Muscle of arm (tissue), 14 donors: ENCODE measurements around the gene AQP7. TPM values are rescaled to one million over a fixed set of nuclear protein-coding genes. Genes with fewer than 3 reads are reported as not detected.
"Not testable (repeated sequence)": the region's sequence is repeated elsewhere in the genome, so short reads cannot be mapped to it uniquely, and the experiment has no call there.

Source experiments
- DNase-seq: peaks from one replicate; pipeline ENCODE4 v3.0.0-alpha.2; 2013
- long read RNA-seq, 11 donors: transcript quantifications; one replicate each; lab custom pipeline, GENCODE V29; 2026
- polyA plus RNA-seq, 12 donors: library from polyadenylated mRNA; unstranded; fragments of 120-200 nt; gene quantifications; one replicate each; pipeline ENCODE4 v1.2.1, GENCODE V29; 2013; ENCODE audit not compliant: insufficient read length in 12 of 12

The AQP7 gene
- 1 to 10 TPM in 8 of 12 donors, under 1 TPM in 2, not detected in 2; 0.41 to 3.5 (median 2.2) TPM for polyA plus RNA-seq
- long read RNA-seq, donor 1, partial matches to known transcripts = 0 of 5 reads
- long read RNA-seq, donor 1, other reads (novel, unspliced or antisense) = 0 of 5 reads
- long read RNA-seq, donor 2 = 0 reads
- long read RNA-seq, donor 3, partial matches to known transcripts = 0 of 1 reads
- long read RNA-seq, donor 3, other reads (novel, unspliced or antisense) = 0 of 1 reads
- long read RNA-seq, donor 4 = 0 reads
- long read RNA-seq, donor 5 = 0 reads
- long read RNA-seq, donor 6 = 0 reads
- long read RNA-seq, donor 7 = 0 reads
- long read RNA-seq, donor 8 = 0 reads
- long read RNA-seq, donor 9 = 0 reads
- long read RNA-seq, donor 10 = 0 reads
- long read RNA-seq, donor 11 = 0 reads

DNA sequence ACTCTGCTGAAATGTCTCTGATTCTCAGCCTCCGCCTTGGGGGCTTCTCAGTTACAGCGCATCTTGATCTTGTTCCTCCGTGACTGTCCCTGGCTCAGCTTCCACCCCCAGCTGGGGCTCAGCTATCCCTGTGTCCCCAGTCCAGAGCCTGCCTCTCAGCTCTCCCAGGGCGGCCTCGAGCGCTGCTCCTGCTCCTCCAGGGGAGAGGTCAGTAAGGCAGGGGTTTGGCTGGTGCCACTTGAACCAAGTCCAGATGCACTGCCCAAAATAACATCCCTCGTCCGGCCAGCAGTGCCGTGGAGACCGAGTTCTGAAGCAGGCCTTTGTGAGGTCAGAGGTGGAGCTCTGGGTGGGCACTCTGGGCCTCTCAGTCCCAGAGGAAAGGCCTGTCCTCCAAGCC lies at the start of gene AQP7:
Gene AQP7, minus strand, starts transcription at position 198 of the 400 bp plus-strand sequence. CDS start 1,306 bp downstream, outside the sequence.
- DNase-seq = not testable (repeated sequence)

DNA sequence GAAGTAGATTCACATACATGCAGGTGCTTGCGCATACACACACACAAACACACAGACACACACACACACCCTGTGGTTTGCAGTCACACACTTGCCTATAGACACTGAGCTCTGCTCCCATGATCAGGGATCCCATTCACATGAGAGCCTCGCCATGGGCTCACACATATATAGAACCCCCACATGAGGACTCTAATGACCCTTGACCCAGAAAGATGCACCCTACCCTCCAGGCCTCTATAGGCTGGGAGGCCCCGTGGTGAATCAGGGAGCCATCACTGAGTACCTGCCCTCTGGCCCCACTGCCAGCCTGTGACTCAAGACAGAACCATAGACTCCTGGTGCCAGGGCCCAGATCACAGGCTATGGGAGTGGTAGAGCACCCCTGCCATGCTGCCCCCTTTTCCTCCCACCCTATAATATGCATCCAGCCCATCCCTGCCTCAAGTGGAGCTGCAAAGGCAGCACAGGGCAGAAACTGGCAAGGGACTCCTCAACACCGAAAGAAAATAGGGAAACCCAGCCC lies 48.3 kb upstream of the AQP7 start:
- DNase-seq = no peak

DNA sequence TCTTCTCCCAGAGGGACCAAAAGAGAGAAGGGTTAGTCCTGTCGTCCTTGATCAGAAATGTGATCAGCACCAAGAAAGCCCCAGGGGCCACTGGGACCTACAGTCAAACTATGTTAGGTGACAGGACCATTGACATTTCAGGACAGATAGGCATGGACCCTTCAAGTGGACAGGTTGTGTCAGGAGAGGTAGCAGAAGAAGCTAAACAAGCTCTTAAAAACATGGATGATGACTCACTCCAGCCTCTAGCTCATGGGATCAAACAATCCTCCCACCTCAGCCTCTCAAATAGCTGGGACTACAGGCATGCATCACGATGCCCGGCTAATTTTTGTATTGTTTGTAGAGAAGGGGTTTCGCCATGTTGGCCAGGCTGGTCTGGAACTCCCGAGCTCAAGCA lies 47.3 kb upstream of the AQP7 start:
- no peak for DNase-seq

DNA sequence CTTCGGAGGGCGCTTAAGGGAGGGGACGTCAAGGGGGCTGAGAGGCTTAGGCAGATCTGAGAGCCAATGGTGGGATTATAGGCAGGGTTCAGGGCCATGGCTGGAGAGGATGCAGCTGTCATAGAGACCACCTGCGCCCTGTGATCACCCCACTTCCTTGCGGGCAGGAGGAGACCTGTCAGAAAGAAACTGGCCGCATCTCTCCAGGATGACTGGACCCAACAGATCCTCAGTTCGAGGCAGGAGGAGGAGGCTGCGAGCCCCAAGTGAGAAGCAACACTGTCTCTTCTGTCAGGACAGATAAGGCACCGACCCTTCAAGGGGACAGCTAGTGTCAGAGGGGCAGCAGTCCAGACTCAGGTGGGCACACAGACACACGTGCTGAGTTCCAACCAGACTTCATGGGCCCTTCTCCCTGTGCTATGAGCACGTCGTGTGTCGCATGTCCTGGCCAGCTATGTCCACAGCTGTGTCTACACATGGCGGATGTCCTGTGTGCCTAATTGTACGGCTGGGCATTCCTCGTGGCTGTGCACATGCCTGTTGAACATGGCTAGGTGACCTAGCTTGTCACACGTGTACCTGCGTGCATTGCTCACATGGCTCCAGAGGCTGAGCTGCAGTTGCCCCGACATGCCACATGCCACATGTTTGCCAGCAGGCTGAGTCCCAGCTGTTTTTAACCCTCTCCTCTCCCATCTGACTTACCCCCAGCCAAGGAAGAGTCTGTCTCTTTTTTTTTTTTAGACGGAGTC lies 45.6 kb upstream of the AQP7 start:
- DNase-seq = no peak

DNA sequence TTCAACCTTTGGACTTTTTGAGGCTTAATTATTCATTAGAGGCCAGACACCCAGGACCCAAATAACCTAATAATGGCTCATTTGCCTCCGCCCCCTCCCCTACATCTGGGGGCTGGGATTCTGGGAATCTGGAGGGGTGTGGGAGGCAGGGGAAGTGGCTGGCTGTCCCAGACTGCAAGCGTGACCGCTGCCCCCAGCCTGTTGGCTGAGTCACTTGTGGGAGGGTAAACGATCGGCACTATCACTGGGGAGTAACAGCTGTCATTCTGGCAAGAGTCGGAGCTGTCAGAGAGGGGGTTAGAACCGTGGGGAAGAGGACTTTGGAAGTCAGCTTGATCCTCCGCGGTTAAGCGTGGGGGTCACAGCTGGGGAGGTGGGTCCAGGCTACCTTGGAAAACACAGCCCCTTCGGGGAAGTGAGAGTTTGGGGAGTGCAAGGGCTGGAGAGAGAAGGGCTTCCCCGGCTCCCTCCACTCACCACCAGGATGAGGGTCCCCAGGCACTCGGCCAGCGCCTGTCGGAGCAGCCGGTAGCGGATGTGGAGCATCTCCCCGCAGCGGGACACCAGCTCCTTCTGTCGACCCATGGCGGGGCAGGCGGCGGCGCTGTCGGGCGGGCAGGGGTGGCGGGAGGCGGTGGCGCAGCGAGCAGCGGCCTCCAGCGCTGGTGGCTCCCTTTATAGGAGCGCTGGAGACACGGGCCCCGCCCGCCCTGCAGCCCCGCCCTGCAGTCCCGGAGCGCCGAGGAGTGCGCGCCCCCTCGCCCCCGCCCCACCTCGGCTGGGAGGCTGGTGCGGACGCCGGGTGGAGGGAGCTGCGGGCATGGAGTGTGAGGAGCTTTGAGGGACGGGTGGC lies 44.8 kb upstream of the AQP7 start, which contains the start of gene AQP3:
Gene AQP3, minus strand, starts transcription at position 648 of the 853 bp plus-strand sequence. Its CDS starts 63 bp downstream, at position 585.
- DNase-seq = peak; percentile 31

DNA sequence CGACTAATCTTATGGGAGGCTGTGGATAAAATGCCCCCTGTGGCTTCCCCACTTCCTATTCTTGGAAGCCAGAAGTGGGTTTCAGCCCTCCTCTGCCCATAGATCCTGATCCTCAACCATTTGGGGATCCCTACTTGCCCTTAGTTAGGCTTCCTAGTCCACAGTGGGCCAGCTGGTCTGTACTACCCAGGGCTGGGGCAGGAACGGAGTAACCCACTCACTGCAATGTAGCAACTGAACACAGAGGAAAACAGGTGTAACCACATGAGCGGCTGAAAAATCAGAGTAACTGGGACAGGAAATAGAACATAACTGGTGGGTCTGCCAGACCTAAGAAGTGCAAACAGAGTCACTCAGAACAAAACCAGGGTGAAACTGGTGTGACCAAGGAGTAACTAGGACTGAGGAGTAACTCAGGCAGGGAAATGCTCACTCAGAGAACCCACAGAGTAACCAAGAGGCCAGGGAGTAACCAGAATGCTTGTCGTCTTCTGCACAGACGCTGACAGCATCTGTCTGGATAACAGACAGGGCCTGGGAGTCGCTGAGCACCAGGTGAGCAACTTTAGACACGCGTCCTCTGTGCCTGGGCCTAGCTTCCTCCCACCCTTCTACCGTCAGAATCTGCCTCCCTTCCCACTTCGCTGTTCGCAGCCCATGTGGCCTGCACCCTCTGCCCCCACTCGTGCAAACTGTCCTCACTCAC lies 44.0 kb upstream of the AQP7 start:
- DNase-seq = no peak

DNA sequence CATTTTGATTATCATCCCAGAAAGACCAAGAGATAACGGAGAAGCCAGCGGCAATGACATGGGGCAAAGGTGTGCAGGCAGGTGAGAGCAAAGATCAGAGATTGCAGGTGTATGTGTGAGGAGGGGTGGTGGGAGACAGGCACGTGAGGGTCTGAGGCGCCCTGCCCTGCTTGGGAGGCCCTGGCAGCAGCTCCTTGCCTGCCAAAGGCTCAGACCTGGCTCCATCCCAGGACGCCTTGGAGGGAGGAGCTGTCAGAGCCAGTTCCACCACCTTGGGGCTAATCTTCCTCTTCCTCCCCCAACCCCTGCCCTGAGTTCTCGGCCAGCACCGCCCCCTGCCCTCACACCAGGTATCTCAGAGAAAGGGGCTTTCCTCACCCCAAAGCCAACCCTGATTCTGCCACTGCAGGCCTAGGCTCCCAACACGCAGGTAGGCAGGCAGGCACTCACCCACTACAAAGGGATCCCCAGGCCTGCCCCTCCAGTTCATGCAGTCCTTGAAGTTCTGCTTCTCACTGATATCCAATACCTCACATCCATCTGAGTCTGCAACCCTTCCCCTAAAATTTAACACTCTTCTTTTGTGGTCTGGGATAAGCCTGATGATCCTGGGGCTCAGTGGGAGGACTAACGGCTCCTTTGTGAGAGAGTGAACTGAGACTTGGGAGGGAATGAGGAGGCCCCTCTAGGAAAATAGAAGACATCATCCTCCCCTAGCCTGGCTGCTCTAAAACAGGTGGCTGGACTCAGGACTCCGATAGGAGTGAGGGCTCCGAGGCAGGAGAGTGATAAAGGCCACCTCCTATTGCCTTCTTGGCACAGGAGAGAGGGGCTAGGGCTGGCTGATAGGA lies 43.2 kb upstream of the AQP7 start:
- DNase-seq = no peak

DNA sequence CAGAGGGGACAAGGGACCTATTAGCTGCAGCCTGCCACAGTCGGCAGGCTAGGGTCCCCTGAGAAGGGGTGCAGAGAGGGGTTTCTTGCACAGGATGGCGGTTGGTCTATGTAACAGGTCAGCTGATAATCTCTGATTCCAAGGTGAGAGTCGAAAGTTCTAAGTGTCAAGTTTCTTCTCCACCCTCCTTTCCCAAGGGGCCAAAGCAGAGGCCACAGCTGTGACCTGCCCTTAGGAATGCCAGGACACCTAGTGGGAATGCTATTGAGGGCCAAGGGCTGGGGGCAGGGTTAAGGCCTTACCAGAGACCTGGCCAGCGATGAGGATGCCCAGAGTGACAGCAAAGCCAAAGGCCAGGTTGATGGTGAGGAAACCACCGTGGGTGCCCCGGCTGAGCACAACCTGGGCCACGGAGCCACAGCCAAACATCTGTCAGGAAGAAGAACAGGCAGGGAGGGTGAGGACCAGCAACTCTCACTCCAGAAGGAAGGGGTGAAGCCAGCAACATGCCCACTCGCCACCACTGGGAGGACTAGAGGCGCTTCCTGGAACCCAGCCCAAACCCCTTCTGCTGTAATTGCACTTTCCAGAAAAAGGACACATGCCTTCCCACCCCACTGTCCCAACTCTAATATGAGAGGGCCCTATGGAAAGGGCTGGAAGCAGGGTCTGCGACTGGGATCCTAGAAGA lies 41.2 kb upstream of the AQP7 start:
- no peak for DNase-seq

DNA sequence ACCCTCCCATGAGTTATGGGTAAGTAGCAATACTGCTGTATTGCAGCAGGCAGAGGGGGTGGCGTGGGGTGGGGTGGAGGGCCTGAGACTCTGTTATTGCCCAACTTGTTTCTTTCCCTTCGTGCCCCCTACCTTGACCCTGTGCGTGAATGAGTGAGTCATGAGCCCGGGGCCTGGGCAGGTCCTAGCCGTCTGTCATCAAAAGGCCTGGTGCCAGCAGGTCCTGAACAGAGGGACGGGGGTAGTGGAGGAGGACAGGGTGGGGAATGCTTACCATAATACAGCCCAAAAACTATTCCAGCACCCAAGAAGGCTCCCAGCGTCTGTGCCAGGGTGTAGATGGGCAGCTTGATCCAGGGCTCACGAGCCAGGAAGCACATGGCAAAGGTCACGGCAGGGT lies 40.7 kb upstream of the AQP7 start:
- DNase-seq = no peak

DNA sequence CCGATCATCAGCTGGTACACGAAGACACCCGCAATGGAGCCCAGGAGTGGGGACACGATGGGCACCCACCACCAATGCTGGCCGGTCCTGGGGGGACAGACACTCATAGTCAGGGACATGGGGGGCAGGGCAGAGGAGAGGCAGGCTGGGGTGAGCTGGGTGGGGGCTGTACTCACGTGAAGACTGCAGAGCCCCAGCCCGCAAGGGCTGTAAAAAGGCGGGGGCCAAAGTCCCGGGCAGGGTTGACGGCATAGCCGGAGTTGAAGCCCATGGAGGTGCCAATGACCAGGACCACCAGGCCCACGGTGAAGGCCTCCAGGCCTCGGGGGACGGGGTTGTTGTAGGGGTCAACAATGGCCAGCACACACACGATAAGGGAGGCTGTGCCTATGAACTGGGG lies 39.8 kb upstream of the AQP7 start:
- no peak for DNase-seq

DNA sequence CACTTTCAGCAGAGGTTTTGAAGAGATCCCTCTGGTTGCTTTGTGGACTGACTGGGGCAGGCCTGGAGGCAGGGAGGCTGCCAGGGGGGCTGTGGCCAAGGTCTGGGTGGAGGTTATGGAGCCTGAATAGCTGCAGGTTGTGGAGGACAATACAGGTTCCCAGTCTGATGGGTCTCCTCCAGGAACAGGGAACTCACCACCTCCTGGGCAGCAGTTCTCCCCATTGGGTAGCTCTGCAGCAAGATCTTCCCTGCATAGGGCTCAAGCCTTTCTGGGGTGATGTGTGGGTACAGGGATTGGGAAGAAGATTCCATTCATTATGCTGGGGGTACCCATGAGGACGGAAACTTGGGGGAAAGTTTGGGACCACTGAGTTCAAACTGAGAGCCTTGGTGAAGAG lies 38.2 kb upstream of the AQP7 start:
- DNase-seq = no peak

DNA sequence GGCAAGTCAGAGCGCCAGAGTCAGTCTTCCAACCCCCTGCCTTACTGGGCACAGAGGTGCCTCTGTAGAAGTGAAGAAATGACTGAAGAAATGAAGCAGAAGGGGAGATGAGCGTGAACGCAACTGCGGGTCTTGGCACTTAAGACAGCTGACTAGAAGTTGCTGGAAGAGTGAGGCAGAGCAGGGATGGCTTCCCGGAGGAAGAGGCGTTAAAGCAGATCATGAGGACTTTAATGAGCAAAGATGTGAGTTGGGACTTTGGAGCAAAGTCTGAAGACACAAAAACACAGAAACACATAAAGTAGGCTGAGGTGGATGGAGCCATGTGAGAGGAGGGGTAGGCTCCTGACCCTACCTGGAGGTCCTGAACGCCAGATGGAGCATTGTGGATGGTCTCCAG lies 37.8 kb upstream of the AQP7 start:
- DNase-seq = no peak

DNA sequence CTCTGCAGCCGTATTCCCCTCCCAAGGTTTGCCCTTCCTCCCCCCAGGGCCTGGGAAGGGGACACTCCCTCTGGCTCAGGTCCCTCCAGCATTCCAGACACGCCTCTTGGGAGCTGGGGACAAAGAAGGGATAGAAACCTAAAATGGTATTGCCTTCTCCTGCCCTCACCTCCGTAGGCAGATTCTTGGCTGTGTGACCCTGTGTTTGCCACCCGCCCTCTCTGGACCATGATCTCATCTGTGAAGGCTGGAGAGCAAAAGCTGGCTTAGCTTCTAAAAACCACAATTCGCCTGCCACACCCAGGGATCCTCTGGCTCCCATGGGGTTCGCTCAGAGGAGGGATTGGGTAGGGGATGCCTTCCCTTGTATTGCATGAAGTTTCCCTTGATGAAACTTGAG lies 37.4 kb upstream of the AQP7 start:
- DNase-seq = no peak

DNA sequence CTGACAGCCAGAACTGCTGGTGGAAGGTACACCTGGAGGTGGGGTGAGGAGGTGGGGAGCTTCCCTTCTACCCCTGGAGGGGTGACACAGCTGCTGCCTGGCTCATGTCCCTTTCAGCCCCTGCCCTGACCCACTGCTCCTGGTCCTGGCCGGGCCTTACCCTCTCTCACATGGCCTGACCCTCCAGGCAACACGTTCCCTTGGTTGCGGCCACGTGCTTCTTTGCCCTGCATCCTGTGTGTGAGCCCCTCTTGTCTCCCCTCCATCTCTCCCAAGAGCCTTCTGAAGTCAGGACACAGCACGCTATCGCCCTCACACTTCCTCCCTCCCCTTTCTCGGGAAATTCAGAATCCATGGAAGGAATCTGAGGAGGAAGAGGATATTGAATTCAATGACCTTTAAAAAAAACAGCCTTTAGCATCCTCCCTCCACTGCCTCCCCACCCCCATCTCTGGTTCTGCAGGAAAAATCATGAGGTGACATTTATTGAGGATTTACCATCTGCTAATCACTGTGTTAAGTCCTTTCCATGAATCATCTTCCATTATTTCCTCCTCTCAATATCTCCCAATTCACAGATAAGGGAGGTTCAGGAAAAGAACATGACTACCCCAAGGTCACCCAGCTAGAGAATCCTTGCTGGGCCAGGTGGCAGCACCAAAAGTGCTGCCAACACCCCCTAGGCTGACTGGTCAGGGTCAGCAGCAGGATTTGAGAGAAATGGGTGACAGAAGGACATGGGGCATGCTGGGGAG lies 36.7 kb upstream of the AQP7 start:
- DNase-seq = no peak

DNA sequence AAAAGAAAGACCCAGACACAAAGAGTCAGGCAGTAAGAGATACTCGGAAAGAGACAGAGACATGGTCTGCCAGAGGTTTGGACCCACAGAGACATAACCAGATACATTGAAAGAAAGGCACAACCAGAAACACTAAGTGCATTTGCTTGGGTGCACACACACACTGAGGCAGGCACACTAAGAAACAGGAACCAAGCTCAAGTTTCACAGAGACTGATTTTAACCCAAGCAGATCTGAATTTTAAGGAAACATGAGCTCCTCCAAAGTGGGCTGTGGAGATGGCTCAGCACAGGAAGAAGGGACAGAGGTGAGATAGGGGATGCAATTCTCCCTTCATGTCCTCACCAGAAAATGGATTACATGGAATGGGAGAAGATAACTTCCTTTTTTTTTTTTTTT lies 35.5 kb upstream of the AQP7 start:
- no peak for DNase-seq

DNA sequence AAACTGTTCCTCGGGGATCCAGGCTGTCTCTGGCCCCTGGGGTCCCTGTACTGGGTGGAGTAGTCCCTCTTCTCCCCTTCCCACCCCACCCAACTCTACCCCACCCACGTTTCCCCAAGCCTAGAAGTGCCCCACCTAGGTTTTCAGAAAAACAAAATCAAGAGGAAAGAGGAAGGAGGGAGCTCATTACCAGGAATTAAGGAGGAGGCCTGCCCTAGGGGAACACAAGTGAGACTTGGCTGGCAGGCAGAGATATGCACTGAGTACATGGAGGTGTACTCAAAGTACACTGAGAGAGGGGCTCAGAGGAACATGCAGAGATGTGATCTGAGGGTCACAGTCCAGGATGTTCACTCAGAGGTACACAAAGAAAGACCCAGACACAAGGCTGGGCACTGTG lies 34.8 kb upstream of the AQP7 start:
- no peak for DNase-seq

DNA sequence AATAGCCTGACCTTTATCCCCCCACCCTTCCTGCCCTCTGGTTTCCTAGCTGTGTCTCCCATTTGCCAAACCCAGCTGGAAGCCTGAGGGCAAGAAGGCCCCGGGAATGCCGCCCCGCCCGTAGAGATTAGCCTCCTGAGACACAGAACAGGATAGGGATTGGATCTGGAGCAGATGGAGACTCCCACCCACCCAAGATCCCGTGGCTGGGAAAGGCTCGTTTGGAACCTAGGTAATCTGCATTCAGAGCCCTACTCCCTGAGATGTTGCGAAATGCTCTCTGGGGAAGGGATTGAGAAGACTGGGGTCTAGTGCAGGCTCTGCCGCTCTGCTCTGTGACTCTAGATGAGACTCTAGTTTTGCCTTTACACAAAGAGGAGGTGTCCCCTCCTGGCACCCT lies 34.1 kb upstream of the AQP7 start:
- no peak for DNase-seq

DNA sequence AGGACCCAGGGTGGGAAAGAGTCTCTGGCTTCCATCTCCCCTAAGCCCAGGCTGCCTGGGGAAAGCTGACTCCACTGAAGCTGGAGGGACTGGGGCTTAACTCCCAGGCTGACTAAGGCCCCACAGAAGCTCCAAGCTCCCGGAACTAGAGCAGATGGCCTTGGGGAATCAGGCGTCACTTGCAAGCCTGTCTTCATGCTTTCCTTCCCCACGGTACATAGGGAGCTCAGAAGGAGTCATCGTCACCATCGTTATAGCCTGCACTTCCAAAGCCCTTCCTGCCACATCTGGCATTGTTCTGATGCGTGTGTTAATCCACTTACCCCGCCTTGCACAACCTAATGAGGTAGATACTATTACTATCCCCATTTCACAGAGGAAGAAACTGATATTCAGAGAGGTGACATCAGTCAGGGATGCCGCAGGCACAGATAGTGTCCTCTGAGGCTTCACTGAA lies 33.5 kb upstream of the AQP7 start:
- no peak for DNase-seq
